OCI-LY1 (cell line): Measurements from ENCODE around the gene MAGEC2.

Source experiments
- H2AFZ ChIP-seq: fragments of 200-600 bp; sonication (generic), shearing (Covaris generic); 2 replicates; pipeline ENCODE4 v1.6.0; 2014; ENCODE audit warnings: antibody characterized with exemption, mild to moderate bottlenecking, low read length
- H3F3A ChIP-seq: fragments of 200-600 bp; sonication (generic), shearing (Covaris generic); 2 replicates; pipeline ENCODE4 v1.6.0; 2014; ENCODE audit warnings: mild to moderate bottlenecking, antibody characterized with exemption, low read length, moderate library complexity; ENCODE audit not compliant: insufficient read depth
- H3K27ac ChIP-seq: fragments of 200-600 bp; sonication (generic); 2 replicates; pipeline ENCODE4 v1.5.1; 2014; ENCODE audit warnings: low read length, mixed run types, mild to moderate bottlenecking, low read depth; ENCODE audit not compliant: poor library complexity, severe bottlenecking
- H3K27me3 ChIP-seq: fragments of 200-600 bp; sonication (generic); 2 replicates; pipeline ENCODE4 v1.6.0; 2014; ENCODE audit warnings: antibody characterized with exemption, mild to moderate bottlenecking, low read length, moderate library complexity; ENCODE audit not compliant: insufficient read depth
- H3K36me3 ChIP-seq: fragments of 200-600 bp; sonication (generic); 2 replicates; pipeline ENCODE4 v1.6.1; 2014; ENCODE audit warnings: mild to moderate bottlenecking, antibody characterized with exemption, low read length, moderate library complexity, mixed read lengths; ENCODE audit not compliant: insufficient read depth
- H3K4me1 ChIP-seq: fragments of 200-600 bp; sonication (generic); 2 replicates; pipeline ENCODE4 v1.5.1; 2014; ENCODE audit warnings: mild to moderate bottlenecking, low read length, moderate library complexity; ENCODE audit not compliant: insufficient read depth, severe bottlenecking
- H3K4me2 ChIP-seq: fragments of 200-600 bp; sonication (generic), shearing (Covaris generic); 2 replicates; pipeline ENCODE4 v1.6.1; 2014; ENCODE audit warnings: low read length
- H3K4me3 ChIP-seq: fragments of 200-600 bp; sonication (generic); 2 replicates; pipeline ENCODE4 v1.5.1; 2014; ENCODE audit warnings: low read length, low read depth, mild to moderate bottlenecking, mixed read lengths; ENCODE audit not compliant: poor library complexity, severe bottlenecking
- H3K79me2 ChIP-seq: fragments of 200-600 bp; shearing (Covaris generic); 2 replicates; pipeline ENCODE4 v1.6.1; 2016; ENCODE audit warnings: mixed run types, low read length, mixed read lengths; ENCODE audit not compliant: insufficient read depth
- H3K9ac ChIP-seq: fragments of 200-600 bp; sonication (generic), shearing (Covaris generic); 2 replicates; pipeline ENCODE4 v1.6.1; 2014; ENCODE audit warnings: mild to moderate bottlenecking, low read length, mixed read lengths
- H3K9me2 ChIP-seq: fragments of 200-600 bp; sonication (generic), shearing (Covaris generic); 2 replicates; pipeline ENCODE4 v1.6.1; 2014; ENCODE audit warnings: low read depth, mild to moderate bottlenecking, low read length, mixed read lengths
- H3K9me3 ChIP-seq: fragments of 200-600 bp; shearing (Covaris generic); 2 replicates; pipeline ENCODE4 v1.6.1; 2014; ENCODE audit warnings: low read length, mixed read lengths
- H4K20me1 ChIP-seq: fragments of 200-600 bp; sonication (generic), shearing (Covaris generic); 2 replicates; pipeline ENCODE4 v1.6.0; 2016; ENCODE audit warnings: mild to moderate bottlenecking, low read length; ENCODE audit not compliant: insufficient read depth
- EZH2 ChIP-seq: fragments of 200-600 bp; sonication (generic), shearing (Covaris generic); IDR thresholded peaks from 2 replicates; pipeline ENCODE4 v1.8.0; 2017; ENCODE audit warnings: borderline replicate concordance, mixed run types, mild to moderate bottlenecking, antibody characterized with exemption, low read length, moderate library complexity, mixed read lengths
- TF ChIP-seq, protein P1 (sequence below): fragments of 200-600 bp; sonication (generic), shearing (Covaris generic); IDR thresholded peaks from 2 replicates; pipeline ENCODE4 v1.5.1; 2017; ENCODE audit warnings: mild to moderate bottlenecking, antibody characterized with exemption, low read length, moderate library complexity, mixed read lengths

Gene MAGEC2

DNA sequence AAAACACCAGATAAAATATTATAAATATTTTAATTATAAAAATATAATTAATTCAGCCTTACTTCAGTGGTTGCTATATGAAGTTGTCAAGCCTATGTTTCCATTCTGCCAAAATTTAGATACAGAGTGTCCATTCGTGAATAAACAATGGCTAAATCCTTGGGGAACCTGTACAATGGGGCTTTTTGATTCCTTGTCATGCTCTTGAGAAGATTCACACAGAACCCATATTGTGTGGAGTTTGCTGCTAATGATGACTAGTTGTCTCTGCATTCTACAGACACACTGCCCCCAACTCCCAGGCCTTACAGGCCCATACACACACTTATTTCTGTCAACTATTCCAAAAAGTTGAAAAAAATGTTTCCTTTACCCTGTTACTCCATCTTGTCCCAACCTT lies 33.4 kb upstream of the MAGEC2 start:
- Histone ChIP-seq H3K9me2 (no peaks in the 10 kb centered on the region), H3K27ac (no peak overlapping the region), H3K9me3 (no peaks in the 10 kb centered on the region), H3F3A (no peaks in the 10 kb centered on the region), H3K4me2 (no peak overlapping the region), H3K27me3 (no peaks in the 10 kb centered on the region), H4K20me1 (no peaks in the 10 kb centered on the region), H3K9ac (no peak overlapping the region), H3K4me1 (no peaks in the 10 kb centered on the region), H3K4me3 (no peak overlapping the region), H2AFZ (no peak overlapping the region), H3K79me2 (no peaks in the 10 kb centered on the region), H3K36me3 (no peaks in the 10 kb centered on the region)
- TF ChIP-seq, protein P1, sequence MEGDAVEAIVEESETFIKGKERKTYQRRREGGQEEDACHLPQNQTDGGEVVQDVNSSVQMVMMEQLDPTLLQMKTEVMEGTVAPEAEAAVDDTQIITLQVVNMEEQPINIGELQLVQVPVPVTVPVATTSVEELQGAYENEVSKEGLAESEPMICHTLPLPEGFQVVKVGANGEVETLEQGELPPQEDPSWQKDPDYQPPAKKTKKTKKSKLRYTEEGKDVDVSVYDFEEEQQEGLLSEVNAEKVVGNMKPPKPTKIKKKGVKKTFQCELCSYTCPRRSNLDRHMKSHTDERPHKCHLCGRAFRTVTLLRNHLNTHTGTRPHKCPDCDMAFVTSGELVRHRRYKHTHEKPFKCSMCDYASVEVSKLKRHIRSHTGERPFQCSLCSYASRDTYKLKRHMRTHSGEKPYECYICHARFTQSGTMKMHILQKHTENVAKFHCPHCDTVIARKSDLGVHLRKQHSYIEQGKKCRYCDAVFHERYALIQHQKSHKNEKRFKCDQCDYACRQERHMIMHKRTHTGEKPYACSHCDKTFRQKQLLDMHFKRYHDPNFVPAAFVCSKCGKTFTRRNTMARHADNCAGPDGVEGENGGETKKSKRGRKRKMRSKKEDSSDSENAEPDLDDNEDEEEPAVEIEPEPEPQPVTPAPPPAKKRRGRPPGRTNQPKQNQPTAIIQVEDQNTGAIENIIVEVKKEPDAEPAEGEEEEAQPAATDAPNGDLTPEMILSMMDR: no peak
- no peak for TF ChIP-seq EZH2

GRCh38 chrX:142233400-142233799 lies 28.3 kb upstream of the MAGEC2 start:
- H3K27ac ChIP-seq: no peak overlapping the region
- no peaks in the 10 kb centered on the region for H4K20me1 ChIP-seq
- H3K4me3 ChIP-seq: no peak overlapping the region
- no peak overlapping the region for H3K9ac ChIP-seq
- no peak overlapping the region for H3K4me2 ChIP-seq
- no peaks in the 10 kb centered on the region for H3K36me3 ChIP-seq
- H3K27me3 ChIP-seq: no peaks in the 10 kb centered on the region
- no peaks in the 10 kb centered on the region for H3K4me1 ChIP-seq
- H3K79me2 ChIP-seq: no peaks in the 10 kb centered on the region
- no peaks in the 10 kb centered on the region for H3F3A ChIP-seq
- H2AFZ ChIP-seq: no peak overlapping the region
- no peaks in the 10 kb centered on the region for H3K9me3 ChIP-seq
- TF ChIP-seq, protein P1: no peak
- TF ChIP-seq EZH2: no peak
- H3K9me2 ChIP-seq: no peaks in the 10 kb centered on the region

- TF ChIP-seq, protein P1: no peak
- no peak for TF ChIP-seq EZH2
- no peaks in the 10 kb centered on the region for H3K36me3 ChIP-seq
- H3K9me2 ChIP-seq: no peaks in the 10 kb centered on the region
- no peak overlapping the region for H3K4me3 ChIP-seq
- H3K9me3 ChIP-seq: no peaks in the 10 kb centered on the region
- H3K4me1 ChIP-seq: no peaks in the 10 kb centered on the region
- no peak overlapping the region for H3K27ac ChIP-seq
- H2AFZ ChIP-seq: no peak overlapping the region
- no peaks in the 10 kb centered on the region for H4K20me1 ChIP-seq
- no peaks in the 10 kb centered on the region for H3F3A ChIP-seq
- no peak overlapping the region for H3K4me2 ChIP-seq
- H3K79me2 ChIP-seq: no peaks in the 10 kb centered on the region
- no peak overlapping the region for H3K9ac ChIP-seq
- no peaks in the 10 kb centered on the region for H3K27me3 ChIP-seq
Observed at GRCh38 chrX:142214081-142214480, 9.0 kb upstream of the MAGEC2 start.
